ENCODE data around the gene SEMA4G. TPM values are rescaled to one million over a fixed set of nuclear protein-coding genes. Genes with fewer than 3 reads are reported as not detected.
A peak's percentile ranks its signal among the peaks of the same experiment; 100 is the strongest.

SEMA4G gene
- total RNA-seq, 1 experiment from 2014 or later = not detected

- no peak overlapping the region for H3K4me3 ChIP-seq
- no peaks in the 10 kb centered on the region for H3K27me3 ChIP-seq
- peaks cover 14% of the 10 kb centered on the region for H3K36me3 ChIP-seq
- no peaks in the 10 kb centered on the region for H3K9me3 ChIP-seq
- DNase-seq = no peak
These were observed 13.9 kb downstream of the SEMA4G start for GRCh38 chr10:100982916-100983830.

- peaks cover 22% of the 10 kb centered on the region for H3K36me3 ChIP-seq
These were observed 14.8 kb downstream of the SEMA4G start for GRCh38 chr10:100983868-100984671.

GRCh38 chr10:100984672-100985177 lies 15.4 kb downstream of the SEMA4G start:
- DNase-seq = no peak

More at GRCh38 chr10:100983868-100984671, 14.8 kb downstream of the SEMA4G start:
- Histone ChIP-seq H3K27me3 (no peaks in the 10 kb centered on the region), H3K4me3 (no peak overlapping the region), H3K9me3 (no peaks in the 10 kb centered on the region)
- DNase-seq = no peak

GRCh38 chr10:100985336-100985735 lies 16.0 kb downstream of the SEMA4G start:
- no peak overlapping the region for H3K4me3 ChIP-seq
- DNase-seq = no peak
- no peaks in the 10 kb centered on the region for H3K27me3 ChIP-seq
- peaks cover 35% of the 10 kb centered on the region for H3K36me3 ChIP-seq
- no peaks in the 10 kb centered on the region for H3K9me3 ChIP-seq

More at GRCh38 chr10:100984672-100985177, 15.4 kb downstream of the SEMA4G start:
- Histone ChIP-seq H3K4me3 (no peak overlapping the region), H3K27me3 (no peaks in the 10 kb centered on the region), H3K36me3 (peaks cover 29% of the 10 kb centered on the region), H3K9me3 (no peaks in the 10 kb centered on the region)

GRCh38 chr10:100986623-100986951 lies 17.3 kb downstream of the SEMA4G start:
- Histone ChIP-seq H3K36me3 (peaks cover 47% of the 10 kb centered on the region), H3K9me3 (no peaks in the 10 kb centered on the region), H3K4me3 (peak overlapping the region; percentile 100), H3K27me3 (no peaks in the 10 kb centered on the region)
- no peak for DNase-seq

- H3K9me3 ChIP-seq = no peaks in the 10 kb centered on the region
These were observed 17.8 kb downstream of the SEMA4G start, which contains the start of the genes MRPL43 and TWNK for GRCh38 chr10:100986952-100987684. TSS of gene MRPL43 (minus strand) at chr10:100987497. CDS start at chr10:100987443, 54 bp downstream. TSS of gene TWNK (plus strand) at chr10:100987543. CDS start at chr10:100988211, 668 bp downstream.

GRCh38 chr10:100987685-100988049 lies 18.4 kb downstream of the SEMA4G start:
- no peak for DNase-seq
- H3K36me3 ChIP-seq = peaks cover 48% of the 10 kb centered on the region
- no peaks in the 10 kb centered on the region for H3K27me3 ChIP-seq
- no peaks in the 10 kb centered on the region for H3K9me3 ChIP-seq
- H3K4me3 ChIP-seq = peak overlapping the region; percentile 100

More at GRCh38 chr10:100986952-100987684, 17.8 kb downstream of the SEMA4G start, which contains the start of the genes MRPL43 and TWNK:
- H3K27me3 ChIP-seq = no peaks in the 10 kb centered on the region
- H3K36me3 ChIP-seq = peaks cover 48% of the 10 kb centered on the region
- DNase-seq = peak; percentile 83
- H3K4me3 ChIP-seq = peak within 1 kb of the TSS; percentile 100

GRCh38 chr10:100988166-100988565 lies 18.9 kb downstream of the SEMA4G start:
- H3K27me3 ChIP-seq = no peaks in the 10 kb centered on the region
- peaks cover 51% of the 10 kb centered on the region for H3K36me3 ChIP-seq
- H3K4me3 ChIP-seq = peak overlapping the region; percentile 100
- DNase-seq = no peak
- no peaks in the 10 kb centered on the region for H3K9me3 ChIP-seq

- Histone ChIP-seq H3K27me3 (no peaks in the 10 kb centered on the region), H3K4me3 (no peak overlapping the region; the same call in 1 of the 2 replicates), H3K9me3 (no peaks in the 10 kb centered on the region), H3K36me3 (peaks cover 60% of the 10 kb centered on the region)
- DNase-seq = no peak
These were observed 19.8 kb downstream of the SEMA4G start for GRCh38 chr10:100989088-100989487.

- no peaks in the 10 kb centered on the region for H3K27me3 ChIP-seq
- DNase-seq = no peak
- H3K4me3 ChIP-seq = no peak overlapping the region
- no peaks in the 10 kb centered on the region for H3K9me3 ChIP-seq
- H3K36me3 ChIP-seq = peaks cover 49% of the 10 kb centered on the region
These were observed 24.8 kb downstream of the SEMA4G start for GRCh38 chr10:100993986-100994708.

GRCh38 chr10:100995181-100995580 lies 25.9 kb downstream of the SEMA4G start:
- DNase-seq = no peak
- H3K9me3 ChIP-seq = no peaks in the 10 kb centered on the region
- H3K27me3 ChIP-seq = no peaks in the 10 kb centered on the region
- H3K36me3 ChIP-seq = peaks cover 38% of the 10 kb centered on the region
- no peak overlapping the region for H3K4me3 ChIP-seq

- Histone ChIP-seq H3K36me3 (peaks cover 31% of the 10 kb centered on the region), H3K27me3 (no peaks in the 10 kb centered on the region), H3K9me3 (no peaks in the 10 kb centered on the region), H3K4me3 (peak overlapping the region; percentile 83)
- DNase-seq = peak; percentile 57
These were observed 27.5 kb downstream of the SEMA4G start for GRCh38 chr10:100996678-100997359.

GRCh38 chr10:100997360-100998182 lies 28.3 kb downstream of the SEMA4G start:
- Histone ChIP-seq H3K27me3 (no peaks in the 10 kb centered on the region), H3K4me3 (peak overlapping the region; percentile 83), H3K36me3 (peaks cover 39% of the 10 kb centered on the region), H3K9me3 (no peaks in the 10 kb centered on the region)
- DNase-seq = peak; percentile 83

GRCh38 chr10:100998183-100998990 lies 29.1 kb downstream of the SEMA4G start:
- Histone ChIP-seq H3K27me3 (no peaks in the 10 kb centered on the region), H3K4me3 (peak overlapping the region; percentile 83), H3K36me3 (peaks cover 42% of the 10 kb centered on the region), H3K9me3 (no peaks in the 10 kb centered on the region)
- peak; percentile 93 for DNase-seq
